ENCODE measurements around the gene BMERB1. TPM values are rescaled to one million over a fixed set of nuclear protein-coding genes. Genes with fewer than 3 reads are reported as not detected.

BMERB1 gene
- total RNA-seq, 4 donors from 2014 or later, result 7.0 to 47.9 (median 15.0) TPM

GRCh38 chr16:15502041-15502725 is 67.8 kb downstream of the BMERB1 start:
- Histone ChIP-seq H3K4me3 (no peak overlapping the region), H3K27me3 (no peaks in the 10 kb centered on the region), H3K36me3 (no peaks in the 10 kb centered on the region), H3K27ac (no peak overlapping the region), H3K4me1 (peaks cover 0 to 1% (median 0%) of the 10 kb centered on the region in 4 donors), H3K9me3 (no peaks in the 10 kb centered on the region)
- TF ChIP-seq CTCF (IDR thresholded peaks at IDR 0.05) (no peak), POLR2A (IDR thresholded peaks at IDR 0.05) (no peak)
- DNase-seq, result no peak

GRCh38 chr16:15506441-15506840 is 72.1 kb downstream of the BMERB1 start:
- TF ChIP-seq POLR2A (IDR thresholded peaks at IDR 0.05) (no peak), CTCF (IDR thresholded peaks at IDR 0.05) (no peak)
- DNase-seq, result no peak
- Histone ChIP-seq H3K4me1 (peaks cover 0 to 3% (median 0%) of the 10 kb centered on the region in 4 donors), H3K9me3 (no peaks in the 10 kb centered on the region), H3K4me3 (no peak overlapping the region), H3K36me3 (no peaks in the 10 kb centered on the region), H3K27me3 (no peaks in the 10 kb centered on the region), H3K27ac (no peak overlapping the region)

- Histone ChIP-seq H3K27me3 (no peaks in the 10 kb centered on the region), H3K9me3 (no peaks in the 10 kb centered on the region), H3K4me3 (no peak overlapping the region), H3K36me3 (no peaks in the 10 kb centered on the region), H3K27ac (no peak overlapping the region), H3K4me1 (peaks cover 0 to 3% (median 0%) of the 10 kb centered on the region in 4 donors)
- DNase-seq, result no peak
- TF ChIP-seq POLR2A (IDR thresholded peaks at IDR 0.05) (no peak), CTCF (IDR thresholded peaks at IDR 0.05) (no peak)
Observed at GRCh38 chr16:15507301-15507958, 73.0 kb downstream of the BMERB1 start.

GRCh38 chr16:15507959-15508627 is 73.7 kb downstream of the BMERB1 start:
- no peak for DNase-seq
- Histone ChIP-seq H3K36me3 (no peaks in the 10 kb centered on the region), H3K27ac (no peak overlapping the region), H3K4me3 (no peak overlapping the region), H3K4me1 (peaks cover 0 to 3% (median 0%) of the 10 kb centered on the region in 4 donors), H3K9me3 (no peaks in the 10 kb centered on the region), H3K27me3 (no peaks in the 10 kb centered on the region)
- TF ChIP-seq CTCF (IDR thresholded peaks at IDR 0.05) (no peak), POLR2A (IDR thresholded peaks at IDR 0.05) (no peak)

GRCh38 chr16:15509051-15509592 is 74.7 kb downstream of the BMERB1 start:
- H3K27ac ChIP-seq, result no peak overlapping the region
- no peaks in the 10 kb centered on the region for H3K36me3 ChIP-seq
- no peaks in the 10 kb centered on the region for H3K9me3 ChIP-seq
- peaks cover 0 to 3% (median 0%) of the 10 kb centered on the region in 4 donors for H3K4me1 ChIP-seq
- H3K27me3 ChIP-seq, result no peaks in the 10 kb centered on the region
- no peak for TF ChIP-seq POLR2A (IDR thresholded peaks at IDR 0.05)
- no peak overlapping the region for H3K4me3 ChIP-seq
- DNase-seq, result no peak
